HCT116 (cell line): ENCODE data around the gene SMS. TPM values are rescaled to one million over a fixed set of nuclear protein-coding genes. Genes with fewer than 3 reads are reported as not detected.

Source experiments
- ATAC-seq: fragments of 200-7000 bp; cut with Tn5 transposase; 2 replicates; pipeline ENCODE4 v1.9.1; 2020; ENCODE audit warnings: mild to moderate bottlenecking, moderate library complexity
- BruUV-seq: library from RNA; stranded (reverse); fragments of 400-500 nt; replicated peaks from 2 replicates; lab custom pipeline; 2021; lab: Mats Ljungman, UMichigan
- CTCF ChIA-PET: fragments of 300-600 bp; sonication (Branson Sonifier 250); formaldehyde crosslinking; loops from one replicate; lab custom pipeline; 2021; ENCODE audit warnings: antibody characterized with exemption; lab: Charles Lee
- POLR2A ChIA-PET: fragments of 300-600, 350-600 bp; sonication (Branson Sonifier 250); formaldehyde crosslinking; loops from one replicate; lab custom pipeline; 2021; ENCODE audit warnings: antibody characterized with exemption; lab: Charles Lee
- RAD21 ChIA-PET, 2 experiments: fragments of 300-600 bp; sonication (Branson Sonifier 250); formaldehyde crosslinking; loops; one replicate each; lab custom pipeline; 2023; ENCODE audit warnings: low total read pairs in 2 of 2; ENCODE audit not compliant: uncharacterized antibody in 2 of 2, unreplicated experiment in 2 of 2, low non-redundant PET in 1 of 2; lab: Charles Lee
- DNase-seq: peaks from one replicate; pipeline ENCODE4 v3.0.0-alpha.2; 2010; ENCODE audit warnings: low read depth, low spot score
- H2AFZ ChIP-seq: fragments of 200-600 bp; shearing (Covaris generic), sonication (generic); 2 replicates; pipeline ENCODE4 v1.6.1; 2017; ENCODE audit warnings: low read depth, mixed run types, mixed read lengths, antibody characterized with exemption, low read length; ENCODE audit not compliant: poor library complexity, severe bottlenecking
- H3K27ac ChIP-seq: 2 replicates; pipeline ENCODE4 v1.5.1; 2012; ENCODE audit warnings: low read depth, low read length
- H3K27me3 ChIP-seq: fragments of 200-600 bp; sonication (generic); 2 replicates; pipeline ENCODE4 v1.6.1; 2016; ENCODE audit warnings: mixed run types, low read length, mixed read lengths; ENCODE audit not compliant: insufficient read depth
- H3K36me3 ChIP-seq, 2 experiments: fragments of 200-500 bp in 1 of 2; fragments of 200-600 bp in 1 of 2; sonication (Bioruptor generic) in 1 of 2; sonication (generic) in 1 of 2; 2 replicates each; pipeline versions ENCODE4 v1.5.1 to v1.6.1; 2014 to 2016; ENCODE audit warnings: low read length in 2 of 2, inconsistent platforms in 1 of 2, mixed read lengths in 1 of 2, mixed run types in 1 of 2; ENCODE audit not compliant: insufficient read depth in 2 of 2, control insufficient read depth in 1 of 2
- H3K4me1 ChIP-seq, 2 experiments: fragments of 200-600 bp in 1 of 2; sonication (generic) in 1 of 2; 2 replicates each; pipeline versions ENCODE4 v1.5.1 to v1.6.1; 2012 to 2017; ENCODE audit warnings: low read length in 2 of 2, inconsistent platforms in 1 of 2, mild to moderate bottlenecking in 1 of 2, mixed read lengths in 1 of 2, mixed run types in 1 of 2, moderate library complexity in 1 of 2; ENCODE audit not compliant: insufficient read depth in 2 of 2, control insufficient read depth in 1 of 2
- H3K4me2 ChIP-seq: fragments of 200-600 bp; sonication (generic); 2 replicates; pipeline ENCODE4 v1.6.1; 2017; ENCODE audit warnings: mixed run types, low read length, mixed read lengths
- H3K4me3 ChIP-seq, 2 experiments: fragments of 200-600 bp in 1 of 2; sonication (generic) in 1 of 2; replicated peaks in 1 of 2; 2 replicates each; pipeline ENCODE4 v1.5.1; 2011 to 2016; ENCODE audit warnings: low read length in 2 of 2, control low read depth in 1 of 2, low read depth in 1 of 2, mild to moderate bottlenecking in 1 of 2, mixed read lengths in 1 of 2, mixed run types in 1 of 2
- H3K79me2 ChIP-seq: fragments of 200-600 bp; sonication (generic); 2 replicates; pipeline ENCODE4 v1.6.1; 2017; ENCODE audit warnings: mild to moderate bottlenecking, mixed run types, low read length, moderate library complexity, mixed read lengths; ENCODE audit not compliant: insufficient read depth
- H3K9ac ChIP-seq: fragments of 200-600 bp; sonication (generic); 2 replicates; pipeline ENCODE4 v1.6.1; 2016; ENCODE audit warnings: low read length, mixed read lengths
- H3K9me2 ChIP-seq: fragments of 200-600 bp; sonication (generic), shearing (Covaris generic); 2 replicates; pipeline ENCODE4 v1.6.1; 2017; ENCODE audit warnings: mixed run types, mild to moderate bottlenecking, moderate library complexity; ENCODE audit not compliant: insufficient read depth
- H3K9me3 ChIP-seq, 2 experiments: fragments of 200-500 bp in 1 of 2; fragments of 200-600 bp in 1 of 2; sonication (Bioruptor generic) in 1 of 2; sonication (generic) in 1 of 2; 2 replicates each; pipeline ENCODE4 v1.6.1; 2014 to 2017; ENCODE audit warnings: low read length in 2 of 2, mixed read lengths in 2 of 2, inconsistent platforms in 1 of 2, low read depth in 1 of 2, mild to moderate bottlenecking in 1 of 2, mixed run types in 1 of 2, moderate library complexity in 1 of 2; ENCODE audit not compliant: control insufficient read depth in 1 of 2, insufficient read depth in 1 of 2
- H4K20me1 ChIP-seq: fragments of 200-600 bp; sonication (generic), shearing (Covaris generic); 2 replicates; pipeline ENCODE4 v1.6.1; 2017; ENCODE audit warnings: mixed run types, mild to moderate bottlenecking, moderate library complexity; ENCODE audit not compliant: insufficient read depth
- CBX3 ChIP-seq: IDR thresholded peaks from 2 replicates; pipeline ENCODE4 v1.6.1; 2012; ENCODE audit warnings: low read depth
- CEBPB ChIP-seq: IDR thresholded peaks from 2 replicates; pipeline ENCODE4 v1.6.1; 2012; ENCODE audit warnings: low read depth
- EGR1 ChIP-seq: IDR thresholded peaks from 2 replicates; pipeline ENCODE4 v1.6.1; 2012; ENCODE audit warnings: low read depth
- ELF1 ChIP-seq: IDR thresholded peaks from 2 replicates; pipeline ENCODE4 v1.6.1; 2012; ENCODE audit warnings: low read depth, borderline replicate concordance
- EZH2 ChIP-seq: fragments of 200-600 bp; sonication (generic); IDR thresholded peaks from 2 replicates; pipeline ENCODE4 v1.6.1; 2017; ENCODE audit warnings: antibody characterized with exemption, mixed run types
- EZH2phosphoT487 ChIP-seq: fragments of 200-600 bp; IDR thresholded peaks from 2 replicates; pipeline ENCODE4 v1.6.1; 2018; ENCODE audit warnings: antibody characterized with exemption, borderline replicate concordance
- JUND ChIP-seq: IDR thresholded peaks from 2 replicates; pipeline ENCODE4 v1.6.1; 2012
- POLR2A ChIP-seq: IDR thresholded peaks from 2 replicates; pipeline ENCODE4 v1.7.0; 2011; ENCODE audit warnings: borderline replicate concordance; ENCODE audit not compliant: insufficient read depth, insufficient read length; ENCODE audit errors: extremely low read depth
- POLR2AphosphoS5 ChIP-seq: IDR thresholded peaks from 2 replicates; pipeline ENCODE4 v1.6.1; 2011; ENCODE audit warnings: mild to moderate bottlenecking, low read depth, low read length, moderate library complexity
- RAD21 ChIP-seq: IDR thresholded peaks from 2 replicates; pipeline ENCODE4 v1.6.1; 2012; ENCODE audit warnings: low read depth, mild to moderate bottlenecking
- SIN3A ChIP-seq: IDR thresholded peaks from 2 replicates; pipeline ENCODE4 v1.6.1; 2012; ENCODE audit warnings: low read depth
- SRF ChIP-seq: IDR thresholded peaks from 2 replicates; pipeline ENCODE4 v1.6.1; 2012; ENCODE audit warnings: low read depth
- TCF7L2 ChIP-seq: IDR thresholded peaks from 2 replicates; pipeline ENCODE4 v1.7.0; 2011; ENCODE audit warnings: borderline replicate concordance, inconsistent platforms; ENCODE audit not compliant: insufficient read depth, insufficient read length; ENCODE audit errors: extremely low read depth
- YY1 ChIP-seq: IDR thresholded peaks from 2 replicates; pipeline ENCODE4 v1.6.1; 2011; ENCODE audit warnings: low read length, low read depth, moderate library complexity, mild to moderate bottlenecking; ENCODE audit not compliant: insufficient replicate concordance; ENCODE audit errors: extremely low read depth
- ZNF274 ChIP-seq: fragments of 200-500 bp; sonication (Bioruptor generic); IDR thresholded peaks from 2 replicates; pipeline ENCODE4 v1.6.1; 2014; ENCODE audit warnings: mild to moderate bottlenecking, low read depth, low read length, inconsistent platforms
- intact Hi-C: fragments of 100-400 bp; cut with micrococcal nuclease; formaldehyde crosslinking; loops from 2 replicates; pipeline ENCODE4 v1.10.0; 2022
- total RNA-seq: library from RNA; stranded (reverse); gene quantifications from one replicate; pipeline ENCODE4 v1.2.1, GENCODE V29; 2021; ENCODE audit not compliant: unreplicated experiment
- TF ChIP-seq, protein P1 (sequence below), 3 experiments: fragments of 200-600 bp in 1 of 3; sonication (generic) in 1 of 3; IDR thresholded peaks in 2 of 3; conservative IDR thresholded peaks in 1 of 3; 2 replicates each; pipeline ENCODE4 v1.5.1; 2012 to 2017; ENCODE audit warnings: low read depth in 2 of 3, low read length in 2 of 3, antibody characterized with exemption in 1 of 3, borderline replicate concordance in 1 of 3, control low read depth in 1 of 3, mild to moderate bottlenecking in 1 of 3, mixed read lengths in 1 of 3, mixed run types in 1 of 3, moderate library complexity in 1 of 3; ENCODE audit not compliant: insufficient read depth in 1 of 3
- TF ChIP-seq, protein P2 (sequence below): IDR thresholded peaks from 2 replicates; pipeline ENCODE4 v1.6.1; 2012
- TF ChIP-seq, protein P3 (sequence below): IDR thresholded peaks from 2 replicates; pipeline ENCODE4 v1.6.1; 2012
- TF ChIP-seq, protein P4 (sequence below): IDR thresholded peaks from 2 replicates; pipeline ENCODE4 v1.6.1; 2012; ENCODE audit warnings: low read depth
- TF ChIP-seq, protein P5 (sequence below): IDR thresholded peaks from 2 replicates; pipeline ENCODE4 v1.6.1; 2011; ENCODE audit warnings: mild to moderate bottlenecking, low read length, moderate library complexity; ENCODE audit not compliant: insufficient replicate concordance; ENCODE audit errors: extremely low read depth

SMS gene
- total RNA-seq, 1 experiment from 2014 or later = 164 TPM

DNA sequence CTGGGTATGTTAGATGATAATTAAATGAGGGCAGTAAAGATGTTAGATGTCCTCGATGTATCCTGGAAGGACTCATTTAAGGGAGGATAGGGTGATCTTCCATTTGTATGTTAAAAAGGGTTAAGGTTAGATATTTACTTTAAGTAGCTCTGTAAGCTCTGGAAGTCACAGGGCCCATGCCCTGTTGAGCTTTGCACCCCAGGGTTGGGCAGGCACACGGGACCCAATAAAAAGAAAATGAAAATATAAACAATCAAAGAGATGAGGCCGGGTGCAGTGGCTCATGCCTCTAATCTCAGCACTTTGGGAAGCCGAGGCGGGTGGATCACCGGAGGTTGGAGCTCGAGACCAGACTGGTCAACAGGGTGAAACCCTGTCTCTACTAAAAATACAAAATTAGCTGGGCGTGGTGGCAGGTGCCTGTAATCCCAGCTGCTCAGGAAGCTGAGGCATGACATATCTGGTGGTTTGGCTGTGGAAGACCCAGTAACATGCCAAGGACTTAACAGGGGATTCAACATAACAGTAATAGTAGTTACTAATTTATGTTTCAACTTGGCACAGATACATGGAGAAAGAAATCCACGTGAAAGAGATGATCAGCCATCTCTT is 74.7 kb downstream of the SMS start:
- H3K9me3 ChIP-seq = no peaks in the 10 kb centered on the region
- RAD21 ChIA-PET = no interaction called here
- no peaks in the 10 kb centered on the region for H3K79me2 ChIP-seq
- H3K4me1 ChIP-seq = no peaks in the 10 kb centered on the region
- DNase-seq (no peak), ATAC-seq (no peak)
- POLR2A ChIA-PET = no interaction called here
- H3K4me2 ChIP-seq = no peak overlapping the region
- no TSS peak for BruUV-seq
- no peak overlapping the region for H2AFZ ChIP-seq
- no peaks in the 10 kb centered on the region for H3K9me2 ChIP-seq
- CTCF ChIA-PET = no interaction called here
- H3K9ac ChIP-seq = no peak overlapping the region
- no peaks in the 10 kb centered on the region for H3K36me3 ChIP-seq
- TF ChIP-seq ZNF274 (no peak), CBX3 (no peak), ELF1 (no peak), EZH2 (no peak), POLR2A (no peak), SRF (no peak), SIN3A (no peak), YY1 (no peak), JUND (no peak), RAD21 (no peak), TCF7L2 (no peak), POLR2AphosphoS5 (no peak), CEBPB (no peak), EGR1 (no peak), EZH2phosphoT487 (no peak)
- TF ChIP-seq, protein P1, sequence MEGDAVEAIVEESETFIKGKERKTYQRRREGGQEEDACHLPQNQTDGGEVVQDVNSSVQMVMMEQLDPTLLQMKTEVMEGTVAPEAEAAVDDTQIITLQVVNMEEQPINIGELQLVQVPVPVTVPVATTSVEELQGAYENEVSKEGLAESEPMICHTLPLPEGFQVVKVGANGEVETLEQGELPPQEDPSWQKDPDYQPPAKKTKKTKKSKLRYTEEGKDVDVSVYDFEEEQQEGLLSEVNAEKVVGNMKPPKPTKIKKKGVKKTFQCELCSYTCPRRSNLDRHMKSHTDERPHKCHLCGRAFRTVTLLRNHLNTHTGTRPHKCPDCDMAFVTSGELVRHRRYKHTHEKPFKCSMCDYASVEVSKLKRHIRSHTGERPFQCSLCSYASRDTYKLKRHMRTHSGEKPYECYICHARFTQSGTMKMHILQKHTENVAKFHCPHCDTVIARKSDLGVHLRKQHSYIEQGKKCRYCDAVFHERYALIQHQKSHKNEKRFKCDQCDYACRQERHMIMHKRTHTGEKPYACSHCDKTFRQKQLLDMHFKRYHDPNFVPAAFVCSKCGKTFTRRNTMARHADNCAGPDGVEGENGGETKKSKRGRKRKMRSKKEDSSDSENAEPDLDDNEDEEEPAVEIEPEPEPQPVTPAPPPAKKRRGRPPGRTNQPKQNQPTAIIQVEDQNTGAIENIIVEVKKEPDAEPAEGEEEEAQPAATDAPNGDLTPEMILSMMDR (IDR thresholded peaks at IDR 0.05 in 2 of 3, conservative IDR thresholded peaks at IDR 0.05 in 1 of 3; ENCODE audit: borderline replicate concordance in 1 of 3, insufficient read depth in 1 of 3, low read depth in 2 of 3, low read length in 2 of 3) = no peak
- TF ChIP-seq, protein P2, sequence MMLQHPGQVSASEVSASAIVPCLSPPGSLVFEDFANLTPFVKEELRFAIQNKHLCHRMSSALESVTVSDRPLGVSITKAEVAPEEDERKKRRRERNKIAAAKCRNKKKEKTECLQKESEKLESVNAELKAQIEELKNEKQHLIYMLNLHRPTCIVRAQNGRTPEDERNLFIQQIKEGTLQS = no peak
- TF ChIP-seq, protein P3, sequence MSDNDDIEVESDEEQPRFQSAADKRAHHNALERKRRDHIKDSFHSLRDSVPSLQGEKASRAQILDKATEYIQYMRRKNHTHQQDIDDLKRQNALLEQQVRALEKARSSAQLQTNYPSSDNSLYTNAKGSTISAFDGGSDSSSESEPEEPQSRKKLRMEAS = no peak
- TF ChIP-seq, protein P4, sequence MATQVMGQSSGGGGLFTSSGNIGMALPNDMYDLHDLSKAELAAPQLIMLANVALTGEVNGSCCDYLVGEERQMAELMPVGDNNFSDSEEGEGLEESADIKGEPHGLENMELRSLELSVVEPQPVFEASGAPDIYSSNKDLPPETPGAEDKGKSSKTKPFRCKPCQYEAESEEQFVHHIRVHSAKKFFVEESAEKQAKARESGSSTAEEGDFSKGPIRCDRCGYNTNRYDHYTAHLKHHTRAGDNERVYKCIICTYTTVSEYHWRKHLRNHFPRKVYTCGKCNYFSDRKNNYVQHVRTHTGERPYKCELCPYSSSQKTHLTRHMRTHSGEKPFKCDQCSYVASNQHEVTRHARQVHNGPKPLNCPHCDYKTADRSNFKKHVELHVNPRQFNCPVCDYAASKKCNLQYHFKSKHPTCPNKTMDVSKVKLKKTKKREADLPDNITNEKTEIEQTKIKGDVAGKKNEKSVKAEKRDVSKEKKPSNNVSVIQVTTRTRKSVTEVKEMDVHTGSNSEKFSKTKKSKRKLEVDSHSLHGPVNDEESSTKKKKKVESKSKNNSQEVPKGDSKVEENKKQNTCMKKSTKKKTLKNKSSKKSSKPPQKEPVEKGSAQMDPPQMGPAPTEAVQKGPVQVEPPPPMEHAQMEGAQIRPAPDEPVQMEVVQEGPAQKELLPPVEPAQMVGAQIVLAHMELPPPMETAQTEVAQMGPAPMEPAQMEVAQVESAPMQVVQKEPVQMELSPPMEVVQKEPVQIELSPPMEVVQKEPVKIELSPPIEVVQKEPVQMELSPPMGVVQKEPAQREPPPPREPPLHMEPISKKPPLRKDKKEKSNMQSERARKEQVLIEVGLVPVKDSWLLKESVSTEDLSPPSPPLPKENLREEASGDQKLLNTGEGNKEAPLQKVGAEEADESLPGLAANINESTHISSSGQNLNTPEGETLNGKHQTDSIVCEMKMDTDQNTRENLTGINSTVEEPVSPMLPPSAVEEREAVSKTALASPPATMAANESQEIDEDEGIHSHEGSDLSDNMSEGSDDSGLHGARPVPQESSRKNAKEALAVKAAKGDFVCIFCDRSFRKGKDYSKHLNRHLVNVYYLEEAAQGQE = no peak
- TF ChIP-seq, protein P5, sequence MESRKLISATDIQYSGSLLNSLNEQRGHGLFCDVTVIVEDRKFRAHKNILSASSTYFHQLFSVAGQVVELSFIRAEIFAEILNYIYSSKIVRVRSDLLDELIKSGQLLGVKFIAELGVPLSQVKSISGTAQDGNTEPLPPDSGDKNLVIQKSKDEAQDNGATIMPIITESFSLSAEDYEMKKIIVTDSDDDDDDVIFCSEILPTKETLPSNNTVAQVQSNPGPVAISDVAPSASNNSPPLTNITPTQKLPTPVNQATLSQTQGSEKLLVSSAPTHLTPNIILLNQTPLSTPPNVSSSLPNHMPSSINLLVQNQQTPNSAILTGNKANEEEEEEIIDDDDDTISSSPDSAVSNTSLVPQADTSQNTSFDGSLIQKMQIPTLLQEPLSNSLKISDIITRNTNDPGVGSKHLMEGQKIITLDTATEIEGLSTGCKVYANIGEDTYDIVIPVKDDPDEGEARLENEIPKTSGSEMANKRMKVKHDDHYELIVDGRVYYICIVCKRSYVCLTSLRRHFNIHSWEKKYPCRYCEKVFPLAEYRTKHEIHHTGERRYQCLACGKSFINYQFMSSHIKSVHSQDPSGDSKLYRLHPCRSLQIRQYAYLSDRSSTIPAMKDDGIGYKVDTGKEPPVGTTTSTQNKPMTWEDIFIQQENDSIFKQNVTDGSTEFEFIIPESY = no peak
- no peaks in the 10 kb centered on the region for H4K20me1 ChIP-seq
- no peak overlapping the region for H3K4me3 ChIP-seq
- no peaks in the 10 kb centered on the region for H3K27me3 ChIP-seq
- no peak overlapping the region for H3K27ac ChIP-seq
- intact Hi-C loops = no loop called here
